CD4-positive, CD25-positive, alpha-beta regulatory T cell (primary cell): ENCODE measurements around the gene STRA6. TPM values are rescaled to one million over a fixed set of nuclear protein-coding genes. Genes with fewer than 3 reads are reported as not detected.
A peak's percentile ranks its signal among the peaks of the same experiment; 100 is the strongest.

ENCODE experiments used
- ATAC-seq, 2 donors: fragments of 150-1000 bp; cut with Tn5 transposase; one replicate each; pipeline ENCODE4 v1.10.0; 2021; ENCODE audit warnings: low read depth in 2 of 2, moderate number of reproducible peaks in 2 of 2, moderate library complexity in 1 of 2
- DNase-seq, 3 donors: peaks; one replicate each; pipeline versions ENCODE4 v3.0.0 to v3.0.0-alpha.2; 2012 to 2022; ENCODE audit warnings: mixed read lengths in 1 of 3
- H3K27ac ChIP-seq: one replicate; pipeline ENCODE4 v1.7.0; 2013; ENCODE audit warnings: mild to moderate bottlenecking, low read length; ENCODE audit not compliant: insufficient read depth, poor library complexity, severe bottlenecking
- H3K27me3 ChIP-seq: one replicate; pipeline ENCODE4 v1.7.0; 2013; ENCODE audit warnings: low read length; ENCODE audit not compliant: control insufficient read depth, insufficient read depth
- H3K36me3 ChIP-seq: one replicate; pipeline ENCODE4 v1.7.0; 2013; ENCODE audit warnings: mild to moderate bottlenecking, low read length, moderate library complexity; ENCODE audit not compliant: control insufficient read depth, insufficient read depth
- H3K4me1 ChIP-seq: 2 replicates; pipeline ENCODE4 v1.7.0; 2013; ENCODE audit warnings: mild to moderate bottlenecking, low read length; ENCODE audit not compliant: insufficient read depth, control insufficient read depth, poor library complexity, severe bottlenecking
- H3K4me3 ChIP-seq: one replicate; pipeline ENCODE4 v1.7.0; 2013; ENCODE audit warnings: low read depth, mild to moderate bottlenecking, low read length, moderate library complexity
- H3K9me3 ChIP-seq, 2 experiments: 1 replicate in 1 of 2; 2 replicates in 1 of 2; pipeline ENCODE4 v1.7.0; 2013; ENCODE audit warnings: low read length in 2 of 2, mild to moderate bottlenecking in 1 of 2, moderate library complexity in 1 of 2; ENCODE audit not compliant: control insufficient read depth in 2 of 2
- H3K27ac Mint-ChIP-seq, 3 donors: one replicate each; pipeline ENCODE4 v1.8.0; 2020 to 2022; ENCODE audit warnings: mild to moderate bottlenecking in 3 of 3, mixed read lengths in 3 of 3, moderate library complexity in 2 of 3
- H3K27me3 Mint-ChIP-seq: one replicate; pipeline ENCODE4 v1.8.0; 2022; ENCODE audit warnings: mild to moderate bottlenecking, mixed read lengths
- H3K36me3 Mint-ChIP-seq: one replicate; pipeline ENCODE4 v1.8.0; 2020; ENCODE audit warnings: mixed read lengths
- H3K4me1 Mint-ChIP-seq, 4 donors: one replicate each; pipeline ENCODE4 v1.8.0; 2020 to 2022; ENCODE audit warnings: mixed read lengths in 4 of 4, mild to moderate bottlenecking in 1 of 4
- H3K4me3 Mint-ChIP-seq, 4 donors: one replicate each; pipeline ENCODE4 v1.8.0; 2020 to 2022; ENCODE audit warnings: mild to moderate bottlenecking in 4 of 4, mixed read lengths in 4 of 4, moderate library complexity in 3 of 4
- H3K9me3 Mint-ChIP-seq, 7 donors: one replicate each; pipeline ENCODE4 v1.8.0; 2020 to 2022; ENCODE audit warnings: mixed read lengths in 7 of 7, mild to moderate bottlenecking in 3 of 7, moderate library complexity in 2 of 7
- polyA plus RNA-seq, 4 donors: library from polyadenylated mRNA; unstranded; fragments of 300-500 nt; fragmentation: Illumina TruSeq; gene quantifications; one replicate each; pipeline ENCODE4 v1.2.3, GENCODE V29; 2021
- total RNA-seq: library from RNA; stranded (reverse); gene quantifications from one replicate; pipeline ENCODE4 v1.2.3, GENCODE V29; 2022

The STRA6 gene
- total and polyA plus RNA-seq, 5 donors from 2014 or later, result not detected

DNA sequence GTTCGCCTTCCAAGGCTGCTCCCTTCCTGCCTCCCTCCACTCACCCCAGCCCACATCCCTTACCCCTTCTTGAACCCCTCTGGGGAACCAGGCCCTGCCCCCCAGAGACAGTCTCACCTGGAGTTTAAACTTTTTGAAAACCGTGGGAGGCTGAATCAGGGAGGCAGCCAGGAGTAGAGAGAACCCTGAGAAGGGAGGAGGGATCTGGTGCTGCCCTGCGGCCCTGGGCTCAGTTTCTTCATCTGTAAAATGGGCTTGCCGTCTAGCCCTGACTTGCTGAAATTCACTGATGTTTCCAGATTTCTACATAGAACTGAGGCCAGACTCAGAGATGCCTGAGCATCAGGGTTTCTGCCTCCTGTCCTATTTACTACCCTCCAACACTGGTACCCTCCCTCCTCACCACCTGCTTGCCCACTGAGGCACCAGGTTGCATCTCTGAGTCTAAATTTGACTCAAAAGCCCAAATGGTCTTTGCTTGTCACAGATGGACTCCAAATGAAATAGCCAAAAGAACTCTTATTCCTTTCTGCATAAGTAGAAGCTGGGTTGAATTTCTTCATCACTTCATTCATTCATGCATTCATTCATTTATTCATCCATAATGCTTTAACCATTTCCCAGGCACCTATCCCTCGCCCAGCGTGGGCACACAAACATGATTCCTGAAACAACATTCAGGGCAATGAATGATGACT, 11.9 kb upstream of the STRA6 start:
- Histone ChIP-seq H3K27me3 (no peaks in the 10 kb centered on the region), H3K4me3 (no peak overlapping the region), H3K4me1 (no peaks in the 10 kb centered on the region), H3K27ac (no peak overlapping the region), H3K36me3 (no peaks in the 10 kb centered on the region), H3K9me3 (no peaks in the 10 kb centered on the region)
- no peak overlapping the region for H3K27ac Mint-ChIP-seq
- H3K4me3 Mint-ChIP-seq, result no peak overlapping the region
- peaks cover 13% of the 10 kb centered on the region for H3K27me3 Mint-ChIP-seq
- no peaks in the 10 kb centered on the region for H3K36me3 Mint-ChIP-seq
- no peaks in the 10 kb centered on the region for H3K4me1 Mint-ChIP-seq
- ATAC-seq, result no peak
- DNase-seq, result no peak
- H3K9me3 Mint-ChIP-seq, result peaks cover 0 to 1% (median 0%) of the 10 kb centered on the region in 7 donors

DNA sequence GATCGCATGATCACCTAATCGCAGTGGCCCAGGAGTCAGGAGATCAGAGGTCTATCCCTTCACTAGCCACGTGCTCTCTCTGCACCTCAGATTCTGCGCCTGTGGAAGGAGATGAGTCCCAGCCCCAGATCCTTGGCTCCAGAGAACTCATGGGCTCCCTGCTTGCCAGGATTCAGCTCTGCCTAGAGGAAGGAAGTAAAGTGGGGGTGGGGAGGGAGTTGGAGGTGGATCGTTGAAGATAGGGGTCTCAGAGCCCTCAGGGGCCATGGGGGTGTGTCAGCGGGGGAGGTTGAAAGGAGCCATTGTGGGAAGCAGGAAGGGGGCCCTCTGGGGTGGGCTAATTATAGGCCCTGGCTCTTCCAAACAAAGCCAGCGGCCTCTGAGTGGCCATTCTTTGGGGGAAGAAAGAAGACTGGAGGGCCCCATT, 11.3 kb upstream of the STRA6 start:
- Mint-ChIP-seq H3K27ac (no peak overlapping the region), H3K36me3 (no peaks in the 10 kb centered on the region), H3K27me3 (peaks cover 13% of the 10 kb centered on the region), H3K9me3 (peaks cover 0 to 1% (median 0%) of the 10 kb centered on the region in 7 donors), H3K4me3 (peak overlapping the region in 1 of 4 donors; percentile 61), H3K4me1 (no peaks in the 10 kb centered on the region)
- Histone ChIP-seq H3K36me3 (no peaks in the 10 kb centered on the region), H3K27ac (no peak overlapping the region), H3K4me3 (no peak overlapping the region), H3K9me3 (no peaks in the 10 kb centered on the region), H3K27me3 (no peaks in the 10 kb centered on the region), H3K4me1 (no peaks in the 10 kb centered on the region)
- ATAC-seq (no peak), DNase-seq (no peak)

DNA sequence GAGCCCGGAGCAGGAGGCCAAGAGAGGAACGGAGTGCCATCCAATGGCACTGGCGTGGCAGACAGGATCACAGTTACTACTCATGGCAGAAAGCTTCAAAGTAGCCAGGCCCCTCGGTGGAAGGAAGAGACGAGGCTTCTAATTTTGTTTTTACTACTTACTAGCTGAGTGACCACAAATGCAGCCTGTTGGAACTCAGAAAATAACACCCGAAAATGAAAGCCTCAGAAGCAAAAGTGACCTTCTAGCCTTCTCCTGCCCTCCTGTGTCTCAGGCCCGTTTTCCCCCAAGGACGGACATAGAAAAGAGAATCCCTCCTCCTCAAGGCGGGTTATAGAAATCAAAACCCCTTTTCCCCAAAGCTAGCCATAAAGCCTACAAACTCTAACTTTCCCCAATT, 9.9 kb upstream of the STRA6 start:
- H3K9me3 ChIP-seq, result no peaks in the 10 kb centered on the region
- DNase-seq (no peak), ATAC-seq (no peak)
- H3K4me3 Mint-ChIP-seq, result no peak overlapping the region
- no peaks in the 10 kb centered on the region for H3K36me3 Mint-ChIP-seq
- peaks cover 13% of the 10 kb centered on the region for H3K27me3 Mint-ChIP-seq
- H3K27me3 ChIP-seq, result no peaks in the 10 kb centered on the region
- no peaks in the 10 kb centered on the region for H3K36me3 ChIP-seq
- no peak overlapping the region for H3K27ac Mint-ChIP-seq
- no peak overlapping the region for H3K4me3 ChIP-seq
- H3K4me1 ChIP-seq, result no peaks in the 10 kb centered on the region
- H3K27ac ChIP-seq, result no peak overlapping the region
- no peaks in the 10 kb centered on the region for H3K4me1 Mint-ChIP-seq
- H3K9me3 Mint-ChIP-seq, result peaks cover 0 to 3% (median 0%) of the 10 kb centered on the region in 7 donors

DNA sequence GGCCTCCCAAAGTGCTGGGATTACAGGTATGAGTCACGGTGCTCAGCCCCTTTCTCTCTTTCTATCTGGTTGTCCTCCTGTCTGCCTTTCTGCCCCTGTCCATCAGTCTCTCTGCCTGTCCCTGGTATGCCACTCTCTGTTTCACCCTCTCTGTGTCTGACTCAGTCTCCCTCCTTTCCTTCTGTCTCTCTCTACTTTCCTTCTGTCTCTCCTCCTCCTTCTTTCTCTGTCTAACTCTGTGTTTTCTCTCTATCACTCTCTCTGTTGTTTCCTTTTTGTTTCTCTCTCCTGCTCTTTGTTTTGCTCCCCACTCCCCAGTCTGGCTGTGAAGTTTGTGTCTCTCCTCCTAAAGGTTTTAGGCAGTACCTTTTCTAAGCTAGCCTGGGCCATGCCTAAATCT, 9.1 kb upstream of the STRA6 start:
- H3K27me3 Mint-ChIP-seq, result peaks cover 13% of the 10 kb centered on the region
- H3K36me3 Mint-ChIP-seq, result no peaks in the 10 kb centered on the region
- Histone ChIP-seq H3K9me3 (no peaks in the 10 kb centered on the region), H3K27ac (no peak overlapping the region), H3K36me3 (no peaks in the 10 kb centered on the region), H3K27me3 (no peaks in the 10 kb centered on the region), H3K4me1 (no peaks in the 10 kb centered on the region), H3K4me3 (no peak overlapping the region)
- ATAC-seq, result no peak
- H3K4me3 Mint-ChIP-seq, result no peak overlapping the region
- H3K27ac Mint-ChIP-seq, result no peak overlapping the region
- peaks cover 0 to 3% (median 0%) of the 10 kb centered on the region in 7 donors for H3K9me3 Mint-ChIP-seq
- H3K4me1 Mint-ChIP-seq, result no peaks in the 10 kb centered on the region
- DNase-seq, result no peak

DNA sequence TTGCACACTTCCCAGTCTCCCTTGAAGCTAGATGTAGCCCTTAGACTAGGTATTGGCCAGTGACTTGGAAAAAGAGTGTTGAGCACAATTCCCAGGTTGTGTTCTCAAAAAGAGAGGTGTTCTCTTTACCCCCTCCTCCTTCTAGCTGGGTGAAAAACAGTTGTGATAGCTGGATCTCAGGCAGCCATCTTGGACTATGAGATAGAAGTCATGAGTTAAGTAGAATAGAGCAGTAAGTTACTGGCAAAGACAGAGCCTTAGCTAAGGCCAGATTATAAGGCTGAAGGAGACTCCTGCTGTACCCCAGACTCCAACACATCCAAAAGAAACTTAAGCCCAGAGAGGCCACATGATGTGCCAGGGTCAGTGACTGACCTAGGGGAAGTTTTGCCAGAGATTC, 8.1 kb upstream of the STRA6 start:
- DNase-seq, result no peak
- Histone ChIP-seq H3K27me3 (no peaks in the 10 kb centered on the region), H3K9me3 (no peaks in the 10 kb centered on the region), H3K4me1 (no peaks in the 10 kb centered on the region), H3K4me3 (no peak overlapping the region), H3K27ac (no peak overlapping the region), H3K36me3 (no peaks in the 10 kb centered on the region)
- Mint-ChIP-seq H3K4me1 (no peaks in the 10 kb centered on the region), H3K27me3 (peaks cover 9% of the 10 kb centered on the region), H3K27ac (no peak overlapping the region), H3K4me3 (no peak overlapping the region), H3K36me3 (no peaks in the 10 kb centered on the region), H3K9me3 (peaks cover 0 to 3% (median 0%) of the 10 kb centered on the region in 7 donors)
- no peak for ATAC-seq

DNA sequence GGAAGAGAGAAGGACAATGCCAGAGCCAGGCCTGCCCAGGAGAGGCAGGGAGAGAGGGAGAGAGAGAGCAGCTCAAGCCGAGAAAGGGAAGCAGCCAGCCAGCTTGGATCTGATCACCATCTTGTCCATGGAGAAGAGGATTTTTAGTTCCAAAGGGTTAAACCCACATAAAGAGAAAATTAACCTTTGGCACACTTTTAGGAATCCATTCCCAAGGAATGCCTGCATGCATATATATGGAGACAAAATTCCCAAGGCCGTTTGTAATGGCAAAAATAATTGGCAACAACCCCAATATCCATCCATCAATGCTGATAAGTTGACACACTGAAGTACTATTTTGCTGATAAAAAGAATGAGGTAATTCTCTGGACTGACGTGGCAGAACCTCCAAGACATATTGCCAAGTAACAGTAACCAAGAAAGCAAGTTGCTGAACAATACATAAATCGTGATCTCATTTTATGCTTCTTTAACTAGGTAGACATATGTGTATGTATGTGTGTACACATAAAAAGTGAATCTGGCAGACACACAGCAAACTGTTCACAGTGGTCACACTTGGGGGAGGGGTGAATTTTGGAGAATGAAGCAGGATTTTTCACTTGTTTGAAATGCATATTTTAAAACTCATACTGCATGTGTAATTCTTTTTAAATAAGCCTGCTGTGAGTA, 7.5 kb upstream of the STRA6 start:
- no peak for ATAC-seq

DNA sequence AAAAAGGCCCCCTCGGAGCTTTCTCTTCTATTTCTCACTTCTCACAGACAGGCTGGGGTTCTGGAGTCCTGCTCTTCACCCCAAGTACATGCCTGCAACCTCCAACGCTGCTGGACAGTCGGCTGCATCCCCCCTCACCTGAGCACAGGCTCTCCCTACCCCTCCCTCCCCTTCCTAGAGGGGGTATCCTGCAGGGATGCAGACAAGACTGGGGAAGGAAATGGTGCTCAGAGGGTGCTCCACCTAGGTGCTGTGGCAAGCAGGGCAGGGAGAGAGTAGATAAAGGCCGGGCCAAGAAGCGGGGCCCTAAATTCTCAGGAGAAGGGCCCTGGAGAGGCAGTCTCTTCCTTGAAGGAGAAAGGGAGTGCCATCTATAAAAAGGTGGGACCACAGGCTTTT, 7.0 kb upstream of the STRA6 start:
- no peak overlapping the region for H3K4me3 Mint-ChIP-seq

More for the DNA sequence above, 7.5 kb upstream of the STRA6 start:
- no peak overlapping the region for H3K27ac Mint-ChIP-seq
- Histone ChIP-seq H3K27me3 (no peaks in the 10 kb centered on the region), H3K36me3 (no peaks in the 10 kb centered on the region), H3K9me3 (no peaks in the 10 kb centered on the region), H3K27ac (no peak overlapping the region), H3K4me3 (no peak overlapping the region), H3K4me1 (no peaks in the 10 kb centered on the region)
- no peak for DNase-seq
- no peak overlapping the region for H3K4me3 Mint-ChIP-seq
- H3K4me1 Mint-ChIP-seq, result no peaks in the 10 kb centered on the region
- H3K27me3 Mint-ChIP-seq, result peaks cover 10% of the 10 kb centered on the region
- H3K9me3 Mint-ChIP-seq, result peaks cover 0 to 3% (median 0%) of the 10 kb centered on the region in 7 donors
- no peaks in the 10 kb centered on the region for H3K36me3 Mint-ChIP-seq

More for the DNA sequence above, 7.0 kb upstream of the STRA6 start:
- H3K4me1 ChIP-seq, result no peaks in the 10 kb centered on the region
- Mint-ChIP-seq H3K27me3 (peaks cover 14% of the 10 kb centered on the region), H3K9me3 (peaks cover 0 to 3% (median 0%) of the 10 kb centered on the region in 7 donors), H3K27ac (no peak overlapping the region), H3K4me1 (no peaks in the 10 kb centered on the region), H3K36me3 (no peaks in the 10 kb centered on the region)
- DNase-seq (no peak), ATAC-seq (no peak)
- no peaks in the 10 kb centered on the region for H3K27me3 ChIP-seq
- no peak overlapping the region for H3K27ac ChIP-seq
- H3K36me3 ChIP-seq, result no peaks in the 10 kb centered on the region
- no peaks in the 10 kb centered on the region for H3K9me3 ChIP-seq
- no peak overlapping the region for H3K4me3 ChIP-seq
